ENCODE data around the gene NAT10. TPM values are rescaled to one million over a fixed set of nuclear protein-coding genes. Genes with fewer than 3 reads are reported as not detected.

Gene NAT10
- total RNA-seq, 1 experiment from 2014 or later, result 103 TPM

DNA sequence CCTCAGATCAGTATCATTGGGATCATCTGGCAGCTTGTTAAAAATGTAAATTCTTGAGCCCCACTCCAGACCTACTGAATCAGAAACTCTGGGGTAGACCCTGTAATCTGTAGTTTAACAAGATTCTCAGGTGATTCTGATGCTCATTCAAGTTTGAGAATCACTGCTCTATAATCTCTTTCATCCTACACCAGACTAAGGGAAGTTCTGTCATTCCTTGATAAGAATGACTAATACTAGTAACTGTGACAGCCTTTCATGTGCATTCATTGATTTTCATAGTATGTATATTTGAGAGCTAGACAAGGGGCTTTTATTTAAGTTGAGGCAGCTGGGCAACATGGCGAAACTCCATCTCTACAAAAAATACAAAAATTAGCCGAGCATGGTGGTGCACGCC lies 30.0 kb downstream of the NAT10 start:
- no peak overlapping the region for H3K4ac ChIP-seq (ENCODE audit: low read depth, low read length)
- H4K5ac ChIP-seq (ENCODE audit: insufficient read length, low read depth, low read length), result no peak overlapping the region
- no peaks in the 10 kb centered on the region for H3K23me2 ChIP-seq (ENCODE audit: insufficient read length, low read depth, low read length, poor library complexity, severe bottlenecking)
- H2BK120ac ChIP-seq (ENCODE audit: low read depth, low read length, poor library complexity, severe bottlenecking), result no peak overlapping the region
- H4K91ac ChIP-seq (ENCODE audit: insufficient read length, low read depth, low read length), result no peak overlapping the region
- H3K9me3 ChIP-seq (ENCODE audit: control insufficient read depth, low read depth, low read length), result no peaks in the 10 kb centered on the region
- H2BK12ac ChIP-seq (ENCODE audit: insufficient read length, low read depth, low read length), result no peak overlapping the region
- Mint-ChIP-seq H3K4me1 (no peaks in the 10 kb centered on the region), H3K4me3 (no peak overlapping the region), H3K27ac (no peak overlapping the region), H3K9me3 (no peaks in the 10 kb centered on the region), H3K36me3 (ENCODE audit: insufficient read depth in 1 of 3, low read depth in 3 of 3) (peaks cover 40 to 93% (median 78%) of the 10 kb centered on the region in 3 experiments; a peak in 6 of 7 replicates), H3K27me3 (ENCODE audit: low read depth) (no peaks in the 10 kb centered on the region; the same call in 1 of the 2 replicates)
- no peak overlapping the region for H3K14ac ChIP-seq (ENCODE audit: insufficient read depth, low read length)
- no peak overlapping the region for H3K18ac ChIP-seq (ENCODE audit: insufficient read length, low read depth, low read length)
- H2AFZ ChIP-seq (ENCODE audit: low read length), result no peak overlapping the region
- no peak overlapping the region for H2AK5ac ChIP-seq (ENCODE audit: insufficient read length, low read length)
- no peaks in the 10 kb centered on the region for H3K79me1 ChIP-seq (ENCODE audit: insufficient read depth, low read depth, low read length, poor library complexity, severe bottlenecking)
- no peak overlapping the region for H3K27ac ChIP-seq (ENCODE audit: insufficient read length, low read depth, low read length)
- no peak for DNase-seq
- H2BK5ac ChIP-seq (ENCODE audit: insufficient read length, low read length), result no peak overlapping the region
- WGBS (ENCODE audit: extremely low coverage, insufficient read length, low lambda C conversion rate), result no CpG with 5 or more reads among the region's 3 CpGs
- TF ChIP-seq, protein P1, sequence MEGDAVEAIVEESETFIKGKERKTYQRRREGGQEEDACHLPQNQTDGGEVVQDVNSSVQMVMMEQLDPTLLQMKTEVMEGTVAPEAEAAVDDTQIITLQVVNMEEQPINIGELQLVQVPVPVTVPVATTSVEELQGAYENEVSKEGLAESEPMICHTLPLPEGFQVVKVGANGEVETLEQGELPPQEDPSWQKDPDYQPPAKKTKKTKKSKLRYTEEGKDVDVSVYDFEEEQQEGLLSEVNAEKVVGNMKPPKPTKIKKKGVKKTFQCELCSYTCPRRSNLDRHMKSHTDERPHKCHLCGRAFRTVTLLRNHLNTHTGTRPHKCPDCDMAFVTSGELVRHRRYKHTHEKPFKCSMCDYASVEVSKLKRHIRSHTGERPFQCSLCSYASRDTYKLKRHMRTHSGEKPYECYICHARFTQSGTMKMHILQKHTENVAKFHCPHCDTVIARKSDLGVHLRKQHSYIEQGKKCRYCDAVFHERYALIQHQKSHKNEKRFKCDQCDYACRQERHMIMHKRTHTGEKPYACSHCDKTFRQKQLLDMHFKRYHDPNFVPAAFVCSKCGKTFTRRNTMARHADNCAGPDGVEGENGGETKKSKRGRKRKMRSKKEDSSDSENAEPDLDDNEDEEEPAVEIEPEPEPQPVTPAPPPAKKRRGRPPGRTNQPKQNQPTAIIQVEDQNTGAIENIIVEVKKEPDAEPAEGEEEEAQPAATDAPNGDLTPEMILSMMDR (conservative IDR thresholded peaks at IDR 0.05), result no peak
- H4K20me1 ChIP-seq (ENCODE audit: control insufficient read depth, insufficient read depth, insufficient read length), result no peaks in the 10 kb centered on the region
- H3K4me2 ChIP-seq (ENCODE audit: insufficient read depth, insufficient read length, low read length), result no peak overlapping the region
- no peaks in the 10 kb centered on the region for H3K4me1 ChIP-seq (ENCODE audit: insufficient read depth, low read length)
- H3K27me3 ChIP-seq (ENCODE audit: insufficient read depth, low read length), result no peaks in the 10 kb centered on the region
- H2BK15ac ChIP-seq (ENCODE audit: low read depth, low read length), result no peak overlapping the region
- H3K79me2 ChIP-seq (ENCODE audit: insufficient read depth, low read length), result no peaks in the 10 kb centered on the region
- no peak overlapping the region for H3K56ac ChIP-seq (ENCODE audit: insufficient read length, low read depth, low read length)
- no peak overlapping the region for H4K8ac ChIP-seq (replicated peaks; ENCODE audit: insufficient read length, low read depth, low read length)
- H2BK20ac ChIP-seq (ENCODE audit: low read depth, low read length, poor library complexity, severe bottlenecking), result no peak overlapping the region
- H3K9ac ChIP-seq (ENCODE audit: extremely low read depth, insufficient read length, low read length), result no peak overlapping the region
- no peak overlapping the region for H3K23ac ChIP-seq (ENCODE audit: insufficient read length, low read depth, low read length)
- no peak overlapping the region for H3T11ph ChIP-seq (ENCODE audit: low read length)

Measured in H9 (cell line).